Head of caudate nucleus (tissue), 42 donors: ENCODE results near the gene PAX3.

Experiments used
- DNase-seq, 42 donors: peaks; one replicate each; pipeline versions ENCODE4 v3.0.0 to v3.0.0-alpha.2; 2020 to 2021; ENCODE audit warnings: mixed read lengths in 7 of 42
- intact Hi-C: fragments of 100-400 bp; cut with DNase I; formaldehyde crosslinking; loops from one replicate; pipeline ENCODE4 v1.15.0; 2022

Gene PAX3

GRCh38 chr2:222311978-222312738, 13.4 kb upstream of the PAX3 start:
- intact Hi-C loops = no loop called here
- no peak for DNase-seq

- intact Hi-C loops = no loop called here
Observed at GRCh38 chr2:222311319-222311977, 12.7 kb upstream of the PAX3 start.

GRCh38 chr2:222310747-222311318, 12.0 kb upstream of the PAX3 start:
- DNase-seq = no peak
- intact Hi-C loops = no loop called here

More at GRCh38 chr2:222311319-222311977, 12.7 kb upstream of the PAX3 start:
- DNase-seq = no peak

- no peak for DNase-seq
- intact Hi-C loops = no loop called here
Observed at GRCh38 chr2:222309766-222310165, 11.0 kb upstream of the PAX3 start.

- intact Hi-C loops = no loop called here
Observed at GRCh38 chr2:222309361-222309760, 10.6 kb upstream of the PAX3 start.

GRCh38 chr2:222307978-222308730, 9.4 kb upstream of the PAX3 start:
- intact Hi-C loops = no loop called here
- DNase-seq = no peak

More at GRCh38 chr2:222309361-222309760, 10.6 kb upstream of the PAX3 start:
- no peak for DNase-seq

GRCh38 chr2:222307143-222307756, 8.5 kb upstream of the PAX3 start:
- DNase-seq = no peak
- intact Hi-C loops = no loop called here

- intact Hi-C loops = no loop called here
- DNase-seq = no peak
Observed at GRCh38 chr2:222306393-222307142, 7.8 kb upstream of the PAX3 start.

GRCh38 chr2:222305516-222306392, 7.0 kb upstream of the PAX3 start:
- no peak for DNase-seq
- intact Hi-C loops = no loop called here

GRCh38 chr2:222304737-222305515, 6.1 kb upstream of the PAX3 start:
- DNase-seq = no peak
- intact Hi-C loops = no loop called here

GRCh38 chr2:222303828-222304736, 5.3 kb upstream of the PAX3 start:
- no peak for DNase-seq
- intact Hi-C loops = no loop called here

GRCh38 chr2:222303045-222303827, 4.4 kb upstream of the PAX3 start:
- intact Hi-C loops = no loop called here
- DNase-seq = no peak

- no peak for DNase-seq
- intact Hi-C loops = no loop called here
Observed at GRCh38 chr2:222302178-222303018, 3.6 kb upstream of the PAX3 start.

- DNase-seq = no peak
- intact Hi-C loops = no loop called here
Observed at GRCh38 chr2:222301796-222302118, 3.0 kb upstream of the PAX3 start.
